Stimulated activated naive CD4-positive, alpha-beta T cell (primary cell): ENCODE results near the gene TRIP12.
"Not testable (repeated sequence)": the region's sequence is repeated elsewhere in the genome, so short reads cannot be mapped to it uniquely, and the experiment has no call there.

Experiments used
- DNase-seq, 6 experiments: peaks; one replicate each; lab custom pipeline; 2025; lab: John Stamatoyannopoulos, UW

The TRIP12 gene

GRCh38 chr2:229921892-229922448 lies at the start of gene TRIP12:
TRIP12 (minus strand) TSS chr2:229922009; CDS start chr2:229880079, 41,930 bp downstream.
- DNase-seq = peak; percentile 88 to 99 (median 96)

DNA sequence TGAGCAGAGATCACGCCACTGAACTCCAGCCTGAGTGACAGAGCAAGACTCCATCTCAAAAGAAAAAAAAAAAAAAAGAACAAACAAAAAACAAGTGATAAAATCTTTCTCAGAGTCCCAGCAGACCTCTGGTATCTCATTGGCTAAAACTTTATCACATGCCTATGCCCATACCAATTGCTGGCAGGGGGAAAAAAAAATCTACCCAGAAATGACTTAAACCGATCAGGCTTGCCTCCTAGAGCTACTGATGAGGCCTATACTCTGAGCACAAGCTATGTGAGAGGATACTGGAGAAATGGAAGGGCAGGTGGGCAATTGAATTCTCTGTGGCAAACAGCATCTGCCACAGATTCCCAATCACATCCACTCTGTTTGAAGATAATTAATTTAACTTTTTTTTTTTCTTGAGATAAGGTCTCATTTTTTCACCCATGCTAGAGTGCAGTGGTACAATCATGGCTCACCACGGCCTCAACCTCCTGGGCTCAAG lies 49.5 kb upstream of the TRIP12 start:
- no peak for DNase-seq

DNA sequence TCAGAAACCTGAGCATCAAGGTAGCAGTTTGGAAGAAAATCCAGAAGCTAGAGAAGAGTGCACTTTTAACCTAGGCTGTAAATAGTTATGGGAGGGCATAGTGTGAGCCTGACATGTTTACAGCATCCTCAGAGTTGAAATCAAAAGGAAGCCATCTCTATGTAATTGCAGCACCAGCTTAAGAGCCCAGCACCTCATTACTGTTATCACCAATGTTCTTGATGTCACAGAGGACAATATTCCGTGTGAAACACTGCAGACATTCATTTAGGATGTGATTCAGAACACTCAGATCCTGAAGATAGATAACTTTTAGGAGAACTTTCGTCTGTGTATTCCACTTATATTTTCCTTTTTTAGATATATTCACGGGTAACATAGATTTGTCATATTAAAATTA lies 48.6 kb upstream of the TRIP12 start:
- DNase-seq = no peak

DNA sequence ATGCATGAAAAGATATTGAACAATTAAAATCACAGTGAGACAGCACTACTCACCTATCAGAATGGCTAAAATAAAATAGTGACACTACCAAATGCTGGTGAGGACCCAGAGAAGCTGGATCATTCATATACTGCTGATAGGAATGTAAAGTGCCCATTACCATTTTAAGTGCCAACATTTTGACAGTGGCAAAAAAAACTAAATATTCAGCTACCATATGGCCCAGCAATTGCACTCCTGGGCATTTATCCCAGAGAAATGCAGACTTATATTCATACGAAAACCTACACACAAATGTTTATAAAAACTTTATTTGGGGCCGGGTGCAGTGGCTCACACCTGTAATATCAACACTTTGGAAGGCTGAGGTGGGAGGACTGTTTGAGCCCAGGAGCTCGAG lies 48.1 kb upstream of the TRIP12 start:
- no peak for DNase-seq

DNA sequence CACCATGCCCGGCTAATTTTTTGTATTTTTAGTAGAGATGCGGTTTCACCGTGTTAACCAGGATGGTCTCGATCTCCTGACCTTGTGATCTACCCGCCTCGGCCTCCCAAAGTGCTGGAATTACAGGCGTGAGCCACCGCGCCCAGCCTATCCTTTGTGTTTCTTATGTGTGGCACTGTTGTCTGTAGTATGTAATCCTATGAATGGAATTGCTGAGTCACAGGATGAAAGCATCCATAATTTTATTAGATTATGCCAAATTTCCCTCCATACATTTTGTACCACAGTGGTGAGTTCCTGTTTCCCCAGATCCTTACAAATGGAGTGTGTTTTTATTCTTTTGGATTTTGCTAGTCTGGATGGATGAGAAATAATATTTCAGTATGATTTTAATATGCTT lies 41.8 kb upstream of the TRIP12 start:
- not testable (repeated sequence) for DNase-seq

DNA sequence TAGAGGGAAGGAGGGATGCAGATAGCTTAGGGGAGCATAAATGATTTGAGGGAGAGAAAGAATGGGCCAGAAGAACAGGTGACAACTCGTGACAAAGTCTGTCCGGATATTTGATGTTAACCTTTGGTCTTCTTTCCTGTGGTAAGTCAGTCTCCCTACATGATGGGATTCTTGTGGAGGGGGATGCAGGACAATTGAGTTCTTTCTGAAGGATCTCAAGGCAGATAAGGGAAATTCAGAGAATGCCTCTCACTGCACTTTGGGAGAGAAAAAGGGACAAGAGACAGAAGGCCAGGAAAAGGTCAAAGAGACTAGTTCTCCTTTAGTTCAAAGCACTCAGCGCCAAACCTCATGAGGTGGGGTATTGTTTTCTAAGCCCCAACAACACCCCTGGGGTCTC lies 34.7 kb upstream of the TRIP12 start:
- DNase-seq = no peak

GRCh38 chr2:229955663-229956062 lies 33.9 kb upstream of the TRIP12 start:
- DNase-seq = no peak

DNA sequence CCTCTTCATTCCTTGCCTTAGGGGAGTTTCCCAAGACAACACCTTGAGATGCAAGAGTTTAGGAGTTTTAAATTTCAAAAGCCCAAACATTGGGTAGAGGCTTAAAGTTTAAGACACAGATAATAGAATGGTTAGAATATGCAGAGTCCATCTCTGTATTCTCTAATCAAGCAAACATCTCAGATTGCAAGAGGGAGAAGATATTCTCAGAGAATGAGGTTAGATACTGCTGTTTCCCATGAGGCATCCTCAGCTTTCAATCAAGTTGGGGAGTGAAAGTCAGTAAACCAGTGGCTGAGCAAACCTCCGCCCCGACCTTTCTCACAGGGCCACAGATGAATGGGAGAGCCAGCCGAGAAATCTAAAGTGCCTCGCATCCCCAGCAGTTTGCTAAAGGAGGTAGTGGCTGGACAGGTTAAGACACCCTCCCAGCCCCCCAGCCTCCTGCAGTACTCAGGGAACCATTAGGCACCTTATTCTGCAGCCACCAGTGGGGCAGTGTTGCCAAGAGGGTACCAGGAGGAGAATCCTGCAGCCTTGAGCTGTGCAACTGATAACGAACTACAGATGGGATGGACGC lies 30.5 kb upstream of the TRIP12 start:
- DNase-seq = no peak

DNA sequence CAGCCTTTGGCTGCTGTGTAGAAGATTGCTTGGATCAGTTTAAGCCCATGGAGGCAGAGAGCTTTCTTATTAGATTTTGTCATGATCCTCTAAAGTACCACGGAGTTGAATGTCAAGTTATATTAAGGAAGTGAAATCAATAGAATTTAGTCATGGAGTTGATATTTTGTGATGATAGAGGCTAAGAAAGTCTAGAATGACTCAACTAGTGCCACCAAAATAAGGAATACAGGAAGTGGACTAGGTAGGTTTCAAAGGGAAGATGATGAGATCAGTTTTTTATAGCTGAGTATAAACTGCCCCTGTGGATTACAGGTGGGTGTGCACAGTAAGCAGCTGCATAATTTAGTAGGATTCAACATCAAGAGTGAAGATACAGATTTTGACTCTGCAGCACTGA lies 25.7 kb upstream of the TRIP12 start:
- no peak for DNase-seq

DNA sequence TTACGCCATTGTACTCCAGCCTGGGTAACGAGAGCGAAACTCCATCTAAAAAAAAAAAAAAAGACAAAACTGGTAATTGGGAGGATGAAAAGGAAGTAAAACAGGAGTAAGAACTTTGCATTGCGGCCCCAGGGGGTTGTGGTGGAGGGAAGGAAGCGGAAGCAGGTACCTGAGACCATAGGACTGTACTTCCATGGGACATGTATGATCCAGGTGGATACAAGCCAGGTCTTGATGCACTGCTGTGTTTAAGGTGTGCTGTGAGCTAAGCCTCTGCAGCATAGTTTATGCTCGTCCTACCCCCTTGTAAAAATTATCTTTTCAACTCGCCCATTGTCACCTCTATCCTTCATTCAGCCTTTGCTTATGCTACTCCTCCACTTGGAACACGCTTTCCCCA lies 24.2 kb upstream of the TRIP12 start:
- no peak for DNase-seq

DNA sequence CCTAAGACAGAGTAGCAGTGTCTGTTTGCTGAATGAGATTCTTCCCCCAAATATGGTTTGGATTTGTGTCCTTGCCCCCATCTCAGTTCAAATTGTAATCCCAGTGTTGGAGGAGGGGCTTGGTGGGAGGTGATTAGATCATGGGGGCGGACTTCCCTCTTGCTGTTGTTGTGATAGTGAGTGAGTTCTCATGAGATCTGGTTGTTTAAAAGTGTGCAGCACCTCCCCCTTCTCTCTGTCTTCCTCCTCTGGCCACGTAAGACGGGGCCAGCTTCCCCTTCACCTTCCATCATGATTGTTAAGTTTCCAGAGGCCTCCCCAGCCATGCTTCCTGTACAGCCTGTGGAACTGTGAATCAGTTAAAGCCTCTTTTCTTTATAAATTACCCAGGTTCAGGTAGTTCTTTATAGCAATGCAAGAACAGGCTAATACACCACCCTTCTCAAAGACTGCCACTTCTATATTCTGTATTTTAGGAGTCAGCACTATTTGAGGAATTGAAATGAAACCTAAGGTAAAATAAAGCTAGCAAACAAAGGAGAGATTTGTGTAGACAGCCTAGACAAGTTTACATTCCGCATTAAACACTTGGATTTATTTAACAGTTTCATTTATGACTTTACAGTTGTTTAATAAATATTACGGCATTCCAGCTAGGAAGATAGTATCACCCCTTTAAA lies 22.1 kb upstream of the TRIP12 start:
- DNase-seq = no peak

DNA sequence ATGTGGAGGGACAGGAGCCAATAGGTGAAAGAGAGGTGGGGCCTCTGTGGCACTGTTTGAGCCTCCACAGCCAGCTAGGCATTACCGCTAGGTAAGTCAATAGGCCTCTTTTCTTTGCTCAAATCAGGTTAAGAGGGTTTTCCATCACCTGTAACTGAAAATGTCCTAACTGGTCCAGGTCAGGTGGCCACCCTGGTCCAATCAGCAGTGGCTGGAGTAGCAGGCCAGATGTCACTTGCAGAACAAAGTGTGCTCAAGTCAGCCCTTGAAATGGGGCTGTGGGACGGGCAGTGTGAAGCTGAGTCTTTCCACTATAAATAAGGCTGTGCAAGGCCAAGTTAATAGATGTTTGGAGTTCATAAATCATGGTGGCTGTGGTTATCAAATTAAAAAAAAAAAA lies 21.4 kb upstream of the TRIP12 start:
- no peak for DNase-seq

- no peak for DNase-seq
These were observed 20.9 kb upstream of the TRIP12 start for GRCh38 chr2:229942671-229943070.

DNA sequence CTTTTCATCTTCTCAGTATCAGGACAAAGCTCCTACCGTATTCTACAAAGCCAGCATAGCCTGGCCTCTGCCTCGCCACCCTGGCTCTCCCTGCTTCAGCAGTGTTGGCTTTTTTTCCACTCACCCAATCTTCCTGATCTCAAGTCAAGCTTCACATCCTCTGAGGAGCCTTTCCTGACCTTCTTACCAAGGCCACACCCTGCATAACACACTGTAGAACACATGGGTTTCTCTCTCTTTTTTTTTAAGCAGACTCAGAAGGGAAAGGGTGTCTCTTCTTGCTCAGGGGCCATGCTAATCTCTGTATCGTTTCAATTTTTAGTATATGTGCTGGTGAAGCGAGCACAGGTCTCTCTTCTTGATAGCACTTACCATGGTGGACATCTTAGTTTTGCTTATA lies 15.7 kb upstream of the TRIP12 start:
- no peak for DNase-seq

DNA sequence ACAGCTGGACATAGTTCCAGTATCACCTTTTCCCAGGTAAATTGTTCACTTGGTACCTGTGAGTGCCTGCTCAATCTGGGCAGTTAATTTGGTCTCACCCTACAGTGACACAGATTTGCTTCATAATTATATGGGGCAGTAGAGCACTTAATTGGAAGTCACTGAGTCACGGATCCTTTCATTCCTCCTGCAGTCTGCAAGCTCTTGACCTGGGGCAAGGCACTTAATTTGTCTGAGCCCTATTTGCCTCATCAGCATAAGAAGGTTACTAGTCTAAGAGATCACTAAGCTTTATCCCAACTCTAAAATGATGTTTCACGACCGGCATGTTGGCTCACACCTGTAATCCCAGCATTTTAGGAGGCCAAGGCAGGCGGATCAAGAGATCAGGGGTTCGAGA lies 9.4 kb upstream of the TRIP12 start:
- DNase-seq = no peak

DNA sequence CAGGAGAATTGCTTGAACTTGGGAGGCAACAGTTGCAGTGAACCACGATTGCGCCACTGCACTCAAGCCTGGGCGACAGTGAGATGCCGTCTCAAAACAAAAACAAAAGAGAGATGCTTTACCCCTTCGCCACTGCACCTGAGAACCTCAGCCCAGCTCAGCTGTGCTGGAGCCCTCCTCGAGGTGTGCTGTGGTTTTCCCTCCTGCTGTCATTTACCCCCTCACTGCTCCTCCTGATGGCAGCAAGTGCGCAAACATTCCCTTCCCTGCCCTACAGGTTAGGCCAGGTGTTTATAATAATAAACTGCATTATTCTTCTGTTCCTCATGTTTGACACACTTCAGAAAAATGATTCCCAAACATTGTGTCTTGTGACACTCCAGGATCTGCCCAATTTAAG lies 8.8 kb upstream of the TRIP12 start:
- DNase-seq = no peak

DNA sequence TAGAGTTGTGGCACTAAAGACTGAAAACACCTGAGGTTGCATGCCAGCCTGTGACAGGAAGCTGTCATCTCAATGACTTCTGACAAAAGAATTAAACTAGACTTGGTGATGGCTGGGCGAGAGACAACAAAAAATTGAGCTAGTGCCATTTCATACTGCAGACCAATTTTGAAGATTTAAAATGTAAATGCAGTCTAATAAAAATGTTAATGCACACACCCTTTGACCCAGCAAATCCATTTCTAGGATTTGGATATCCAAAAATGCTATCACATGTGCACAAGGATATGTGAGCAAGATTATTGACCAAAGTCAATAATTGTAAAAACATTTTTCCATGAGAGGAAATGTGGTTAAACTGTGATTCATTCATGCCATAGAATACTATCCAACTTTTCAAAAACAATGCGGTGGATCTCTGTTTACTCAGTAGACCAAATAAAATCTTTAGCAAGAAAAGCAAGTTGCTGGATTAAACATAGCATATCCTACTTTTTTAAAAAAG lies 6.1 kb upstream of the TRIP12 start:
- no peak for DNase-seq

DNA sequence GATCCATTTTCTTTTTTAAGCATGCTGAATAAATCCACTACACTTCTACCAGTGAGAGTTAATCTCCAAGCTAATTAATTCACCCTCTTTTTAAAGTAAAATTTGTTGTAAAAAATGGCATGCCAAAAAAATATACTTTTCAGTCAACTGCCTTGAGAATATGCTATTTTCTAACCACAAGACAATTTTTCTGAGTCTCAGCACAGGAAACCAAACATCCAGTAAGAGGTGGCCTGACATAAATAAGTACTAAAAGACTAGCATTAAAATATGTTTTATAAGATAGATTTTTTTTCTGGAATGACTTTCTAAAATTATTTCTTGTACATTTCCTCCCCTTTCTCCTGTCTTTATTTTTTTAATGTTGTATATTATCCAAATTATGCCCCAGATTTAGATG lies 3.4 kb upstream of the TRIP12 start:
- DNase-seq = no peak

- not testable (repeated sequence) for DNase-seq
These were observed 2.7 kb upstream of the TRIP12 start for GRCh38 chr2:229924541-229924940.

- DNase-seq = peak in 3 of 6 experiments; percentile 83 to 93 (median 89)
These were observed 909 bp upstream of the TRIP12 start, which contains the start of gene FBXO36 for GRCh38 chr2:229922449-229923386. FBXO36 (plus strand) TSS chr2:229922503; CDS start chr2:229922514, 11 bp downstream.

DNA sequence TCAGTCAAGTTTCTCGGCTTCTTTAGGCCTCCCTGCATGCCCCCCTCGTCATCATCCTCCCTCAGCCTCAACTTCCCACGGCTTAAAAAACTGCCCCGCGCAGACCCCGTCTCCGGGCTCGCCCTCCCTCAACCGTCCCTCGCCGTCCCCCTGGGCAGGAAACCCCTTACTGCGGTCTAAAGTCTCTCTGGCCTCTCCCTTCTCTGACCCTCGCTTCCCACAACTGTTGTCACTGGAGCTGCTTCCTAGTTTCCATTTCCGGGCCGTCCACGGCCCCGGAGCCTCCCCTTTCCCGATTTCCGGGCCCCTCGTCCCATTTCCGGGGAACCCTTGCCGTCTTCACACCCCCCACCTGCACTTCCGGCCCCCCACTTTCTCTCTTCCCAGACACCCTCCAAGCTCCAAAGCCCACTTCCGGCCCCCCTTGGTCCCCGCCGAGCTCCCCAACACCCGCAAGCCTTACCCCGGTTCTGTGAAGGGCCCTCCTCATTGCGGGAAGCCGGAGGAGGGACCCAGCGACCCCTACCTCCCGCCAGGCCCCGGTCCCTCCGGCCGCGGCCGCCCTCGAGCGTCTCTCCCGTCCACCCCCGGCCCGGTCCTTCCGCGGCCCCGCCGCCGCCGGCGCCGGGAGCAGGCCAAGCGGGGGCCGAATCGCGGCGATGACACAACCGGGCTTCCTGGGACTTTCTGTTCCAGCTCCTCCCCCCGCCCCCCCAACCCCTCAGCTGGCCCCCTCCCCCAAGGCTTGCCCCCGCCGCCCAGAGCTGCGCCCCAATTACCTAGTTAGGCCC lies 513 bp downstream of the TRIP12 start:
- DNase-seq = peak; percentile 54 to 83 (median 69)
